Globus pallidus (tissue), 1 donor: ENCODE results near the gene ITPR1.

Source experiments
- DNase-seq: peaks from one replicate; pipeline ENCODE4 v3.0.0-alpha.2; 2015; ENCODE audit warnings: low spot score

ITPR1 gene

GRCh38 chr3:4814305-4814903 lies 321.3 kb downstream of the ITPR1 start:
- DNase-seq = no peak

GRCh38 chr3:4814904-4815574 lies 321.9 kb downstream of the ITPR1 start:
- no peak for DNase-seq

GRCh38 chr3:4816306-4816705 lies 323.2 kb downstream of the ITPR1 start:
- no peak for DNase-seq

- no peak for DNase-seq
Measured at GRCh38 chr3:4816718-4817117, 323.6 kb downstream of the ITPR1 start.

GRCh38 chr3:4817128-4817527 lies 324.0 kb downstream of the ITPR1 start:
- no peak for DNase-seq

- no peak for DNase-seq
Measured at GRCh38 chr3:4818164-4818563, 325.0 kb downstream of the ITPR1 start.

GRCh38 chr3:4818986-4819693 lies 326.0 kb downstream of the ITPR1 start:
- DNase-seq = no peak

GRCh38 chr3:4819746-4820145 lies 326.6 kb downstream of the ITPR1 start:
- DNase-seq = no peak

GRCh38 chr3:4820296-4821121 lies 327.4 kb downstream of the ITPR1 start:
- DNase-seq = no peak

- DNase-seq = no peak
Measured at GRCh38 chr3:4821338-4821737, 328.2 kb downstream of the ITPR1 start.

GRCh38 chr3:4821975-4822374 lies 328.8 kb downstream of the ITPR1 start:
- DNase-seq = no peak

GRCh38 chr3:4822568-4822967 lies 329.4 kb downstream of the ITPR1 start:
- DNase-seq = no peak

GRCh38 chr3:4823385-4823784 lies 330.2 kb downstream of the ITPR1 start:
- no peak for DNase-seq

GRCh38 chr3:4823986-4824925 lies 331.1 kb downstream of the ITPR1 start:
- DNase-seq = no peak

GRCh38 chr3:4824926-4825325 lies 331.8 kb downstream of the ITPR1 start:
- no peak for DNase-seq

- DNase-seq = no peak
Measured at GRCh38 chr3:4825436-4826236, 332.5 kb downstream of the ITPR1 start.

GRCh38 chr3:4826237-4827100 lies 333.3 kb downstream of the ITPR1 start:
- peak; percentile 41 for DNase-seq

- no peak for DNase-seq
Measured at GRCh38 chr3:4827767-4828166, 334.6 kb downstream of the ITPR1 start.

- no peak for DNase-seq
Measured at GRCh38 chr3:4828279-4829030, 335.3 kb downstream of the ITPR1 start.
